ENCODE data around the gene AMN1. TPM values are rescaled to one million over a fixed set of nuclear protein-coding genes. Genes with fewer than 3 reads are reported as not detected.

The AMN1 gene
- total RNA-seq, 1 donor from 2014 or later = 5.6 TPM

- no peak for DNase-seq (ENCODE audit: low spot score)
- Mint-ChIP-seq H3K9me3 (ENCODE audit: unreplicated experiment) (peaks cover 5% of the 10 kb centered on the region), H3K36me3 (ENCODE audit: low read depth, unreplicated experiment) (no peaks in the 10 kb centered on the region), H3K4me1 (ENCODE audit: unreplicated experiment) (peaks cover 8% of the 10 kb centered on the region), H3K4me3 (ENCODE audit: unreplicated experiment) (no peak overlapping the region), H3K27me3 (ENCODE audit: unreplicated experiment) (no peaks in the 10 kb centered on the region), H3K27ac (ENCODE audit: unreplicated experiment) (no peak overlapping the region)
- no peak for TF ChIP-seq CTCF (IDR thresholded peaks at IDR 0.05; ENCODE audit: unreplicated experiment)
Observed at GRCh38 chr12:31756977-31757420, 28.2 kb upstream of the AMN1 start.

GRCh38 chr12:31752450-31752849 lies 23.6 kb upstream of the AMN1 start:
- Mint-ChIP-seq H3K4me1 (ENCODE audit: unreplicated experiment) (peaks cover 27% of the 10 kb centered on the region), H3K36me3 (ENCODE audit: low read depth, unreplicated experiment) (peaks cover 14% of the 10 kb centered on the region), H3K27me3 (ENCODE audit: unreplicated experiment) (peaks cover 8% of the 10 kb centered on the region), H3K9me3 (ENCODE audit: unreplicated experiment) (peaks cover 21% of the 10 kb centered on the region), H3K4me3 (ENCODE audit: unreplicated experiment) (no peak overlapping the region), H3K27ac (ENCODE audit: unreplicated experiment) (no peak overlapping the region)
- DNase-seq (ENCODE audit: low spot score) = no peak
- no peak for TF ChIP-seq CTCF (IDR thresholded peaks at IDR 0.05; ENCODE audit: unreplicated experiment)

- no peak overlapping the region for H3K27ac Mint-ChIP-seq (ENCODE audit: unreplicated experiment)
- peaks cover 27% of the 10 kb centered on the region for H3K4me1 Mint-ChIP-seq (ENCODE audit: unreplicated experiment)
Observed at GRCh38 chr12:31751085-31751484, 22.3 kb upstream of the AMN1 start.

GRCh38 chr12:31750747-31751039 lies 21.9 kb upstream of the AMN1 start:
- no peak overlapping the region for H3K4me3 Mint-ChIP-seq (ENCODE audit: unreplicated experiment)
- H3K27me3 Mint-ChIP-seq (ENCODE audit: unreplicated experiment) = peaks cover 8% of the 10 kb centered on the region
- peaks cover 27% of the 10 kb centered on the region for H3K4me1 Mint-ChIP-seq (ENCODE audit: unreplicated experiment)
- no peak for TF ChIP-seq CTCF (IDR thresholded peaks at IDR 0.05; ENCODE audit: unreplicated experiment)
- peaks cover 21% of the 10 kb centered on the region for H3K9me3 Mint-ChIP-seq (ENCODE audit: unreplicated experiment)
- H3K36me3 Mint-ChIP-seq (ENCODE audit: low read depth, unreplicated experiment) = peaks cover 14% of the 10 kb centered on the region
- H3K27ac Mint-ChIP-seq (ENCODE audit: unreplicated experiment) = no peak overlapping the region
- DNase-seq (ENCODE audit: low spot score) = no peak

More at GRCh38 chr12:31751085-31751484, 22.3 kb upstream of the AMN1 start:
- no peak for DNase-seq (ENCODE audit: low spot score)
- Mint-ChIP-seq H3K9me3 (ENCODE audit: unreplicated experiment) (peaks cover 21% of the 10 kb centered on the region), H3K36me3 (ENCODE audit: low read depth, unreplicated experiment) (peaks cover 14% of the 10 kb centered on the region), H3K4me3 (ENCODE audit: unreplicated experiment) (no peak overlapping the region), H3K27me3 (ENCODE audit: unreplicated experiment) (peaks cover 8% of the 10 kb centered on the region)
- no peak for TF ChIP-seq CTCF (IDR thresholded peaks at IDR 0.05; ENCODE audit: unreplicated experiment)

- H3K36me3 Mint-ChIP-seq (ENCODE audit: low read depth, unreplicated experiment) = peaks cover 14% of the 10 kb centered on the region
Observed at GRCh38 chr12:31749024-31749704, 20.3 kb upstream of the AMN1 start.

More at GRCh38 chr12:31749024-31749704, 20.3 kb upstream of the AMN1 start:
- Mint-ChIP-seq H3K4me3 (ENCODE audit: unreplicated experiment) (peak overlapping the region; percentile 47), H3K27me3 (ENCODE audit: unreplicated experiment) (peaks cover 8% of the 10 kb centered on the region), H3K27ac (ENCODE audit: unreplicated experiment) (peak overlapping the region; percentile 78), H3K9me3 (ENCODE audit: unreplicated experiment) (peaks cover 21% of the 10 kb centered on the region), H3K4me1 (ENCODE audit: unreplicated experiment) (peaks cover 23% of the 10 kb centered on the region)
- no peak for DNase-seq (ENCODE audit: low spot score)
- TF ChIP-seq CTCF (IDR thresholded peaks at IDR 0.05; ENCODE audit: unreplicated experiment) = no peak

Data from endothelial cell (in vitro differentiated cells).